Measurements from ENCODE around the gene ATP6V1F.

GRCh38 chr7:128868624-128869137 is 6.0 kb downstream of the ATP6V1F start:
- no peak for TF ChIP-seq CTCF (conservative IDR thresholded peaks at IDR 0.05; ENCODE audit: low read length)
- TF ChIP-seq EZH2phosphoT487 (IDR thresholded peaks at IDR 0.05; ENCODE audit: borderline replicate concordance, low read depth, low read length) = no peak

All from OCI-LY7 (cell line).